NAMALWA (cell line): ENCODE measurements around the gene PPP3R2.
A peak's percentile ranks its signal among the peaks of the same experiment; 100 is the strongest.
"Not testable (repeated sequence)": the region's sequence is repeated elsewhere in the genome, so short reads cannot be mapped to it uniquely, and the experiment has no call there.

Source experiments
- DNase-seq: peaks from one replicate; pipeline ENCODE4 v3.0.0-alpha.2; 2015; ENCODE audit warnings: low spot score

Gene PPP3R2

GRCh38 chr9:101594796-101595195, at the start of gene PPP3R2:
Gene PPP3R2, minus strand, starts transcription at chr9:101594969. Its CDS starts 48 bp downstream, at chr9:101594921.
- no peak for DNase-seq

- no peak for DNase-seq
Observed at GRCh38 chr9:101639785-101640665, 45.3 kb upstream of the PPP3R2 start.

DNA sequence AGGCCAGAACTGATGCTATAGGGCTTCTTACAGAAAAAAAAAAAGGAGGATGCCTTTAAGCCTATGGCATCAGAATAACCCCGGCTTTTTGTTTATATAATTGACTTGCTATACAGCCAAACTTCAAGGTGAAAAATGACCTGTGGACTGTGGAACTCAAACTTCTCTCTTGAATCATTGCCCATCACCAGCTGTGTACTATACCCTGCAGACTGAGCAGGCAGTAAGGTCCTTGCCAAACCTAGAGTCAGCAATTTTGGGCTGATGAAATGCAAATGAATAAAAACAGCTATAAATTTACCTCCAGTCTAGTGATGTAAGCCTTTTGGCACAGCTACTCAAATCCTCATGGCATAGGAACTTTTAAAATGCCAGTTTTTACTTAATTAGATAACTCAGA, 44.5 kb upstream of the PPP3R2 start:
- no peak for DNase-seq

- no peak for DNase-seq
Observed at GRCh38 chr9:101636247-101636646, 41.5 kb upstream of the PPP3R2 start.

GRCh38 chr9:101635473-101635872, 40.7 kb upstream of the PPP3R2 start:
- DNase-seq = peak; percentile 12

GRCh38 chr9:101634741-101635409, 40.1 kb upstream of the PPP3R2 start:
- no peak for DNase-seq

GRCh38 chr9:101632611-101633010, 37.8 kb upstream of the PPP3R2 start:
- DNase-seq = no peak

DNA sequence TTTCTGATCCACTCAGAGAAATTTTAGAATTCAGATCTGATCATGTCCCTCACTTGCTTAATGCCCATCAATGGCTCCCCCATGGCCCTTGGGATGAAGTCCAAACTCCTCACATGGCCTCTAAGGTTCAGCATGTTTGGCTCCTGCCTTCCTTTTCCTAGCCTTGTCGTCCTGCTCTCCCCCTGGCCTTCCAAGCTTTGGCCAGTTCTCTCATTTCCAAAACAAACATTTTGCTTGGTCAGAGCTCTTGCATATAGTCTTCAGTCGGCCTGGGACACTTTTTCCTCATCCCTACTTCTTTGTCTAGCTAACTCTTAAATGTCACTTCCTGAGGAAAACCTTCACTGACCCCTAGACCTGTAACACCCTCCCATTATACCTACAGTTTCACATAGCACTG, 37.1 kb upstream of the PPP3R2 start:
- no peak for DNase-seq

- DNase-seq = no peak
Observed at GRCh38 chr9:101629636-101630035, 34.9 kb upstream of the PPP3R2 start.

DNA sequence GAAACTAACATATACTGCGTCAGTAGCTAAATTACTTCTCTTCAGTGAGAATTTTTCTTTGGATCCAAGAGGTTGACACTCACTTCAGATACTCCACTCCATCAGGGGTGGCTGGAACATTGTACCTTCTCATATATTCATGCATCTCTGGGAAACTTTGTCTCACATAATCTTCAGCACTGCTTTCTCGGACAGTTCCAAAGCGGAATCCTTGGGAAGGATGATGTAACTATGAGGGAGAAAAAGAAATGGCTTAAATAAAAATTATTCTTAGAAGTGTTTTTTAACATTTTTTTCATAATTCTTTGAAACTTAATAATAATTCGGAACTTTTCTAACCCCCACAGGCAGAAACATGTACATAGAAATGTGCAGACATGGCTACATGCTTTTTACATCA, 33.4 kb upstream of the PPP3R2 start:
- no peak for DNase-seq

- no peak for DNase-seq
Observed at GRCh38 chr9:101626295-101626694, 31.5 kb upstream of the PPP3R2 start.

- DNase-seq = no peak
Observed at GRCh38 chr9:101625876-101626275, 31.1 kb upstream of the PPP3R2 start.

DNA sequence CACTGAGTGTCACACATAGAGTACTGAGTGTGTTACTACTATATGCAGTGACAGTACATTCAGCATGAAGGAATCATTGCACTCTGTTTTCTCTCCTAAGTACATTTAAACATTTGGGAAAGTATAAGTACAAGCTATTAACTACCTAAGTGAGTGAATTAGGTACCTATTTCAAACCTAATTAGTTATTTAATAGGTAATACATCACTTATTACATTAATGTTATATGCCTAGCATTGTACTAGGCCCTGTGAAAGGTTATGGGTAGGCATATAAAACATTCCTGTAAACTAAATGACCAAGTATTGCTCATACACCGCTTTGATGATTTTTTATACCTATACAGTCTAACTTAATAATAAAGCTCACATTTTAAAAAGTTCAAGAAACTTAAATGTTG, 25.7 kb upstream of the PPP3R2 start:
- DNase-seq = no peak

DNA sequence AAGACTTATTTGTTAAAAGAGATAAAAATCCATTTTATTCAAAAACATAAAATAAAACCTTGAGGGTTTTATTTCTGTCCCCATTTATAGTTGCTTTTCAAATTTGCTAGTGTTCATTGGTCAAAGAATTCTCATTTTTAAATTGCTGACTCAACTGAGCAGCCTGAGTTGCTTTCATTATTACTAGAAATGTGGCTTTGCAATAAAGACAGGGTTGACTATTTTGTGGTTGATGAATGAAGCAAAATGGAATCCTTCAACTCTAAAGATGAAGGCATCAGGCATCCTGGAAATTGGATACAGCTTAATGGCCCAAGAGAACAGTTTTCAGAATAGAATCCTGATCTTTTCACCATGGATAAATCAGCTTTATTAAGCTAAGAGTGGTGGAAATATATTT, 23.9 kb upstream of the PPP3R2 start:
- DNase-seq = no peak

DNA sequence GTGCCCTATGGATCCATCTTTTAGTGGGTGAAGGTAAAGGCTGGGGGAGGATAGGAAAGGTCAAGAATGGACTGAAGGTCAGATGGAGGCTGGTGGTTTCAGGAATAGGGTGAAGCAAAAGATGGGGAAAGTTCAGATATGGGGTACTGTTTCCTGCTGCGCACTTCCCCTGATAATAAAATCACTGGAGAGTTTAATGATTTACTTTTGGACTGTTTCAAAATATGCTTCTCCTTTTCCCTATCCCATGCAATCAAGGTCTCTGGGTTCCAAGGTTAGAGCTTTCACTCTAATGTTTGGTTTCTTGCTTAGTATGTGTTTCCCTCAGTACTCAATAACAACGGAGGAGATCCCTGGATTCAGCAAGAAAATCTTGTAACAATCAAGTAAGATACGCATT, 10.8 kb upstream of the PPP3R2 start:
- no peak for DNase-seq

- DNase-seq = no peak
Observed at GRCh38 chr9:101604296-101604695, 9.5 kb upstream of the PPP3R2 start.

DNA sequence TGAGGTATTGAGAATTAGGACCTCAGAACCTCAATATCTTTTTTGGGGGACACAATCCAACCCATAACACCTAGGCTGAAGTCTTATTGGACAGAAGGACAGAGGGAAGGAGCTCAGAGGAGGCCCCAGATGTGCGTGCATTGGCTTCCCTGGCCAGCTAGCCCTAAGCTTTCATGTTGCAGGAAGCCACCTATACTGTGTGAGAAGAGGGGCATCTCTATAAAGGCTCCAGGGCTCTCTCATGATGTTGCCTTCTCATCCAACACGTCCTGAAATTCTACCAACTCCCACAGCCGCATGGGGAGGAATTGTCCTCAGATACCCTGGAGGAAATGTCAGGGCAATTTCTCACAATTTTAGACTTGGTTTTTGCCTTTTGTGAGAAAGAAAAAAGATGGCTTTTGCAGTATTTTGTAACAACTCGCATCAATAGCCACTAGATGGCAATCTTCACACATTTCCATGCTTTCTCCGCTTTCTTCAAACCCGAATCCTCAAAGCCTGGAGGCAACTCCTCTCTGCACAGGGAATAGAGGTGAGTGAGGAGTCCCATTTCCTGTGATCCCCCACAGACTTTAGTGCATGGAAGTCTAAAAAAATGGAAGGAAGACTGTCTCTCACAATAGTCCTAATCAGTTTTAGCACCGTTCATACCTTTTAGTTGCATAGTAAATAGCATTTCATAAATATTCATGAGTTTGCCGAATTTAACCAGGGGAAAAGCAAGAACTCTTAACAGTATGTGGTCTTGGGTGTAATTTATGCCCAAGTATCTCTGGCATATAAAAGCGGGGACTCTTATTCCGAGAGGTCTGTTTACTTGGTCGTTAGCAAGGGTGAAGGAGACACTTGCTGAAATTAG, 7.4 kb upstream of the PPP3R2 start:
- peak; percentile 67 for DNase-seq

DNA sequence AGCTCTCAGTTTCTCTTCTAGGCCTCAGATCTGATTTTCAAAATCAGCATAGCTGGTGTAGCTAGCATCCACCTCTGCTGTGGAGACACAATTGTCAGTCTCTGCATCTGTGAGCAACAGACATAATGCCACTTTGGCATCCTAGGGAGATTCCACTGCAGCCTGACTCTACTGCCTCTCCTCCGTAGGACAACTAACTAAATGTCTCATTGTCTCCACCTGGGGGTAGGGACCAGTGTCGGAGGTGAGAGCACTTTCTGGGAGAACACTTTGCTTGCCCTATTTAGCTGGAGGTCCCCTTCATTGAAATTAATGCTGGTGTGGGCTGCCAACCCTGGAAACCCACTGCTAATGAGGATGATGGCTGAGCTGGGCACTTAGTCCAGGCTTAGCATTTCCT, 1.4 kb downstream of the PPP3R2 start:
- DNase-seq = no peak

DNA sequence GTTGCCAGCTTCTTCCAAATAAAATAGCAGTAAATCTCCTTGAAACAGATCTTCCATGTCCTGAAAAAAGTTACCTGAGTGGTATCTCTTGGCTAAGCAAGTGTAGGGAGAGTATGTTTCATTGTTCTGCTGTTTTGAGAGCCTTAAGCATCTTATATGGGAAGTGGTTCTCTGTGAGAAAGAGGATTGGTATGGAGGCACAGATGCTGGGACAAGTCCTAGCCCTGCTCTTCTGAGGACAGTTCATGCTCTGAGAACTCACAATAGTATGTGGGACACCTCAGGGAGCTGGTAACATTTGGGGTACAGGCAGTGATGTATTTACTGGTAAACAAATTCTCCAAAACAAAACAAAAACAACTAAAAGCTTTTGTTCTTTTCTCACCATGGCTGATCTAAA, 2.0 kb downstream of the PPP3R2 start:
- no peak for DNase-seq

GRCh38 chr9:101591787-101592446, 2.9 kb downstream of the PPP3R2 start:
- DNase-seq = no peak

GRCh38 chr9:101590901-101591300, 3.9 kb downstream of the PPP3R2 start:
- DNase-seq = no peak

- DNase-seq = not testable (repeated sequence)
Observed at GRCh38 chr9:101590074-101590473, 4.7 kb downstream of the PPP3R2 start.
